Vagina (tissue), 2 donors: Measurements from ENCODE around the gene CEP162. TPM values are rescaled to one million over a fixed set of nuclear protein-coding genes. Genes with fewer than 3 reads are reported as not detected.
A peak's percentile ranks its signal among the peaks of the same experiment; 100 is the strongest.
"Not testable (repeated sequence)": the region's sequence is repeated elsewhere in the genome, so short reads cannot be mapped to it uniquely, and the experiment has no call there.

Source experiments
- DNase-seq, 2 donors: peaks; one replicate each; pipeline ENCODE4 v3.0.0-alpha.2; 2017; ENCODE audit errors: extremely low spot score in 2 of 2
- H3K27ac ChIP-seq: fragments of 200-600 bp; sonication (generic); one replicate; pipeline ENCODE4 v1.5.1; 2019
- H3K27me3 ChIP-seq: fragments of 200-600 bp; sonication (generic); one replicate; pipeline ENCODE4 v1.5.1; 2019
- H3K36me3 ChIP-seq, 2 donors: fragments of 200-600 bp; sonication (generic); one replicate each; pipeline ENCODE4 v1.5.1; 2017 to 2019
- H3K4me1 ChIP-seq: fragments of 200-600 bp; sonication (generic); one replicate; pipeline ENCODE4 v1.5.1; 2019
- H3K4me3 ChIP-seq, 2 donors: fragments of 200-600 bp; sonication (generic); 1 replicate in 1 of 2; 2 replicates in 1 of 2; pipeline ENCODE4 v1.5.1; 2016 to 2019
- H3K9me3 ChIP-seq: fragments of 200-600 bp; sonication (generic); one replicate; pipeline ENCODE4 v1.5.1; 2019
- POLR2A ChIP-seq, 2 donors: fragments of 450-650 bp; IDR thresholded peaks; one replicate each; pipeline ENCODE4 v1.6.1; 2017; ENCODE audit warnings: antibody characterized with exemption in 2 of 2, mild to moderate bottlenecking in 2 of 2, moderate library complexity in 2 of 2
- POLR2AphosphoS5 ChIP-seq, 2 donors: sonication (generic); formaldehyde crosslinking; IDR thresholded peaks; one replicate each; pipeline ENCODE4 v1.9.0; 2017; ENCODE audit warnings: antibody characterized with exemption in 2 of 2, mild to moderate bottlenecking in 2 of 2, low read depth in 1 of 2; ENCODE audit not compliant: insufficient read depth in 1 of 2
- intact Hi-C: fragments of 100-400 bp; cut with DNase I; formaldehyde crosslinking; loops from one replicate; pipeline ENCODE4 v1.15.1; 2023
- total RNA-seq: library from RNA; depleted of rRNA; stranded (reverse); fragments of >200 nt; gene quantifications from one replicate; pipeline ENCODE4 v1.2.3, GENCODE V29; 2016
- TF ChIP-seq, protein P1 (sequence below), 3 experiments: fragments of 450-650 bp in 2 of 3; fragments of 200-600 bp in 1 of 3; sonication (generic) in 1 of 3; IDR thresholded peaks; one replicate each; pipeline ENCODE4 v1.5.1; 2017 to 2019; ENCODE audit warnings: antibody characterized with exemption in 3 of 3, mild to moderate bottlenecking in 2 of 3, moderate library complexity in 2 of 3

CEP162 gene
- total RNA-seq, 1 donor from 2014 or later = 6.1 TPM

DNA sequence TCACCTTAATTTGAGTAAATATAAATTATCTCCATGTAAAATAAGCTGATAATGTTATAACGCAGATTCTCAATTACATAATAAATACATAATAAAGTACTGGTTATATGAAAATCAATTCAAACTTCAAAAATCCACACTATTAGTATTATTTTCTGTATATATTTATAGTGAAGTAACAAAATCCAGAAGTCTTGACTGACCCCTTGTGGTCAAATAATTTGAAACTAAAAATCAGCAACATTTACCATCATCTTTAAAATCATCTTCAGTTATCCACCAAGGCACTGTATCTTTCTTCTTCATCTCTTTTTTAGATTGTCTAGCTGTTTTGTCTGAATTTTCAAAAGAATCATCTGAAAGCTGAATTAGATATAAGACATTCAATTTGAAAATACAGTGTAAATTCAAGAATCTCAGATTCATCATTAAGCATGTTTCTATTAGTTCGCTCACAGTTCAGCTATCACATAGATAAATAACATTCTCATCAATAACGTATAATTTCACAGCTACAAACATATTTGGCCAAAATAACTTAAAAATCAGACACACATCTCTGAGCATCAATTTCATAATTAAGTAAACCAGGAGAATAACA, 6.5 kb downstream of the CEP162 start:
- intact Hi-C loops = loop anchor here (5.0 kb wide), 1 partner anchor 339 kb away; no protein-coding TSS in a partner anchor
- H3K9me3 ChIP-seq = no peaks in the 10 kb centered on the region
- no peaks in the 10 kb centered on the region for H3K4me1 ChIP-seq
- H3K36me3 ChIP-seq = no peaks in the 10 kb centered on the region
- H3K4me3 ChIP-seq = no peak overlapping the region
- H3K27ac ChIP-seq = no peak overlapping the region
- TF ChIP-seq POLR2AphosphoS5 (IDR thresholded peaks at IDR 0.05; ENCODE audit: insufficient read depth in 1 of 2, low read depth in 1 of 2) = no peak
- TF ChIP-seq, protein P1, sequence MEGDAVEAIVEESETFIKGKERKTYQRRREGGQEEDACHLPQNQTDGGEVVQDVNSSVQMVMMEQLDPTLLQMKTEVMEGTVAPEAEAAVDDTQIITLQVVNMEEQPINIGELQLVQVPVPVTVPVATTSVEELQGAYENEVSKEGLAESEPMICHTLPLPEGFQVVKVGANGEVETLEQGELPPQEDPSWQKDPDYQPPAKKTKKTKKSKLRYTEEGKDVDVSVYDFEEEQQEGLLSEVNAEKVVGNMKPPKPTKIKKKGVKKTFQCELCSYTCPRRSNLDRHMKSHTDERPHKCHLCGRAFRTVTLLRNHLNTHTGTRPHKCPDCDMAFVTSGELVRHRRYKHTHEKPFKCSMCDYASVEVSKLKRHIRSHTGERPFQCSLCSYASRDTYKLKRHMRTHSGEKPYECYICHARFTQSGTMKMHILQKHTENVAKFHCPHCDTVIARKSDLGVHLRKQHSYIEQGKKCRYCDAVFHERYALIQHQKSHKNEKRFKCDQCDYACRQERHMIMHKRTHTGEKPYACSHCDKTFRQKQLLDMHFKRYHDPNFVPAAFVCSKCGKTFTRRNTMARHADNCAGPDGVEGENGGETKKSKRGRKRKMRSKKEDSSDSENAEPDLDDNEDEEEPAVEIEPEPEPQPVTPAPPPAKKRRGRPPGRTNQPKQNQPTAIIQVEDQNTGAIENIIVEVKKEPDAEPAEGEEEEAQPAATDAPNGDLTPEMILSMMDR (IDR thresholded peaks at IDR 0.05) = peak in 1 of 3 experiments; percentile 39
- H3K27me3 ChIP-seq = no peaks in the 10 kb centered on the region
- DNase-seq = no peak

DNA sequence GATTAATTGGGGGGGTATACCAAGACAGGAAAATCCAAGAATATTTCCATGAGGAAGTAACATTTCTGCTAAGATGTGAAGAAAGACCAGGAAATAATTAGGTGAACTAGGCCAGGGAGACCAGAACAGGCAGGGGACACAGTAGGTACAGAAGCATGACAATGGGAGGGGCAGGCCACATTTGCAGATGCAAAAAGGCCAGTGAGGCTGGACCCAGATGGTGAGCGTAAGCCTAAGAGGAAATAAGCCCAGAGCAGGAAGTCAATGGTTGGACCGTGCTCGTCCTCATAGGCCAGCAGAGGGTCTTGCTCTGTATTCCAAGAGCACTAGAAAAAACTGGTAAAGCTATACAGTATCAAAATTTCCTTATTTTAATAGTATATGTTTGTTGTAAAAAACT, 9.4 kb downstream of the CEP162 start:
- no peaks in the 10 kb centered on the region for H3K4me1 ChIP-seq
- no peak overlapping the region for H3K27ac ChIP-seq
- TF ChIP-seq, protein P1 (IDR thresholded peaks at IDR 0.05) = no peak
- no peak for TF ChIP-seq POLR2AphosphoS5 (IDR thresholded peaks at IDR 0.05; ENCODE audit: insufficient read depth in 1 of 2, low read depth in 1 of 2)
- TF ChIP-seq POLR2A (IDR thresholded peaks at IDR 0.05) = no peak
- no peaks in the 10 kb centered on the region for H3K27me3 ChIP-seq
- no peak overlapping the region for H3K4me3 ChIP-seq
- no peaks in the 10 kb centered on the region for H3K9me3 ChIP-seq
- H3K36me3 ChIP-seq = peaks cover 0 to 4% of the 10 kb centered on the region in 2 donors
- no peak for DNase-seq
- intact Hi-C loops = no loop called here

GRCh38 chr6:84213217-84213616, 14.2 kb downstream of the CEP162 start:
- Histone ChIP-seq H3K27me3 (no peaks in the 10 kb centered on the region), H3K27ac (no peak overlapping the region), H3K4me3 (no peak overlapping the region), H3K9me3 (no peaks in the 10 kb centered on the region), H3K4me1 (no peaks in the 10 kb centered on the region), H3K36me3 (peaks cover 0 to 4% of the 10 kb centered on the region in 2 donors)
- no peak for TF ChIP-seq POLR2AphosphoS5 (IDR thresholded peaks at IDR 0.05; ENCODE audit: insufficient read depth in 1 of 2, low read depth in 1 of 2)
- TF ChIP-seq, protein P1 (IDR thresholded peaks at IDR 0.05) = no peak
- no peak for DNase-seq
- intact Hi-C loops = no loop called here

- Histone ChIP-seq H3K4me3 (no peak overlapping the region), H3K27ac (no peak overlapping the region), H3K4me1 (no peaks in the 10 kb centered on the region), H3K36me3 (no peaks in the 10 kb centered on the region), H3K27me3 (no peaks in the 10 kb centered on the region), H3K9me3 (no peaks in the 10 kb centered on the region)
- intact Hi-C loops = no loop called here
- no peak for TF ChIP-seq POLR2AphosphoS5 (IDR thresholded peaks at IDR 0.05; ENCODE audit: insufficient read depth in 1 of 2, low read depth in 1 of 2)
- no peak for TF ChIP-seq POLR2A (IDR thresholded peaks at IDR 0.05)
- TF ChIP-seq, protein P1 (IDR thresholded peaks at IDR 0.05) = no peak
- no peak for DNase-seq
These were observed 23.4 kb downstream of the CEP162 start for GRCh38 chr6:84204011-84204410.

DNA sequence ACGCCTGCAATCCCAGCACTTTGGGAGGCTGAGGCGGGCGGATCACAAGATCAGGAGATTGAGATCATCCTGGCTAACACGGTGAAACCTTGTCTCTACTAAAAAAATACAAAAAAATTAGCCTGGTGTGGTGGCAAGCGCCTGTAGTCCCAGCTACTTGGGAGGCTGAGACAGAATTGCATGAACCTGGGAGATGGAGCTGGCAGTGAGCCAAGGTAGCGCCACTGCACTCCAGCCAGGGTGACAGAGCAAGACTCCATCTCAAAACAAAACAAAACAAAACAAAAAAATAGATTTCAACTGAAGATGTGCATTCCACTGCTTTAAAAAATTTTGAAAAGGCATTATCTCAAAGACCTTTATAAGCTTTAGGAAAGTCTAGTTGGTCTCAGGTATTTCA, 27.5 kb downstream of the CEP162 start:
- H3K27ac ChIP-seq, intact Hi-C loops, H3K4me3 ChIP-seq, H3K9me3 ChIP-seq, H3K4me1 ChIP-seq, DNase-seq, H3K36me3 ChIP-seq, H3K27me3 ChIP-seq: not testable (repeated sequence)
